Nephron (organoid): ENCODE data around the gene ADAR.
A peak's percentile ranks its signal among the peaks of the same experiment; 100 is the strongest.

Experiments used
- H3K27ac Mint-ChIP-seq, 3 experiments: 2 replicates each; pipeline ENCODE4 v1.8.0; 2020; ENCODE audit warnings: mixed read lengths in 3 of 3, mild to moderate bottlenecking in 2 of 3, moderate library complexity in 1 of 3
- H3K27me3 Mint-ChIP-seq: 2 replicates; pipeline ENCODE4 v1.8.0; 2021; ENCODE audit warnings: low read depth, mild to moderate bottlenecking, moderate library complexity, mixed read lengths
- H3K36me3 Mint-ChIP-seq: 2 replicates; pipeline ENCODE4 v1.8.0; 2020; ENCODE audit warnings: low read depth, mixed read lengths
- H3K4me1 Mint-ChIP-seq: 2 replicates; pipeline ENCODE4 v1.8.0; 2020; ENCODE audit warnings: mixed read lengths
- H3K4me3 Mint-ChIP-seq, 3 experiments: 2 replicates each; pipeline ENCODE4 v1.8.0; 2020; ENCODE audit warnings: mild to moderate bottlenecking in 3 of 3, mixed read lengths in 3 of 3, moderate library complexity in 2 of 3
- H3K9me3 Mint-ChIP-seq: 2 replicates; pipeline ENCODE4 v1.8.0; 2020; ENCODE audit warnings: mixed read lengths
- TF ChIP-seq, protein P1 (sequence below), 3 experiments: fragments of 200-600 bp; sonication (generic); IDR thresholded peaks; one replicate each; pipeline ENCODE4 v1.5.0; 2021; ENCODE audit warnings: antibody characterized with exemption in 3 of 3; ENCODE audit not compliant: unreplicated experiment in 3 of 3

The ADAR gene

DNA sequence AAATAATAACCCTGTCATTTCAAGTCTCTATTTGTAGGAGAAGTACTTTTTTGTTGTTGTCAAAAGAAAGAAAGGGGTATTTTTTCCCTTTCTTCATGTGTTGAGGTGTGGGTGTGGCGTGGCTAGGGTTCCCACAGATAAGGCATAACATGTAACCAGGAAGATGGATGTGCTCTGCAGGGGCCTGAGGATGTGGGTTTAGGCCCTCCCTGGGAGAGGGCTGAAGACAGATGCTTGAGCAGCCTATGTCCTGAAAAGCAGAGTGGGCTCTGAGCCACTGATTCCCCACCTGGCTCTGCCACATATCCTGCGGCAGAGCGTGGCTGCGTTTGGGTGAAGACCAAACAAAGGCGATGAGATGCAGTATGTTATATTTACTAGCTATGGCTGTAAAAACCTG is 13.9 kb upstream of the ADAR start:
- Mint-ChIP-seq H3K36me3 (peaks cover 15% of the 10 kb centered on the region), H3K9me3 (no peaks in the 10 kb centered on the region), H3K4me3 (peak overlapping the region in 1 of 3 experiments; percentile 24), H3K27ac (no peak overlapping the region), H3K4me1 (peaks cover 33% of the 10 kb centered on the region), H3K27me3 (no peaks in the 10 kb centered on the region)
- TF ChIP-seq, protein P1, sequence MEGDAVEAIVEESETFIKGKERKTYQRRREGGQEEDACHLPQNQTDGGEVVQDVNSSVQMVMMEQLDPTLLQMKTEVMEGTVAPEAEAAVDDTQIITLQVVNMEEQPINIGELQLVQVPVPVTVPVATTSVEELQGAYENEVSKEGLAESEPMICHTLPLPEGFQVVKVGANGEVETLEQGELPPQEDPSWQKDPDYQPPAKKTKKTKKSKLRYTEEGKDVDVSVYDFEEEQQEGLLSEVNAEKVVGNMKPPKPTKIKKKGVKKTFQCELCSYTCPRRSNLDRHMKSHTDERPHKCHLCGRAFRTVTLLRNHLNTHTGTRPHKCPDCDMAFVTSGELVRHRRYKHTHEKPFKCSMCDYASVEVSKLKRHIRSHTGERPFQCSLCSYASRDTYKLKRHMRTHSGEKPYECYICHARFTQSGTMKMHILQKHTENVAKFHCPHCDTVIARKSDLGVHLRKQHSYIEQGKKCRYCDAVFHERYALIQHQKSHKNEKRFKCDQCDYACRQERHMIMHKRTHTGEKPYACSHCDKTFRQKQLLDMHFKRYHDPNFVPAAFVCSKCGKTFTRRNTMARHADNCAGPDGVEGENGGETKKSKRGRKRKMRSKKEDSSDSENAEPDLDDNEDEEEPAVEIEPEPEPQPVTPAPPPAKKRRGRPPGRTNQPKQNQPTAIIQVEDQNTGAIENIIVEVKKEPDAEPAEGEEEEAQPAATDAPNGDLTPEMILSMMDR (IDR thresholded peaks at IDR 0.05; ENCODE audit: unreplicated experiment in 3 of 3) = no peak

DNA sequence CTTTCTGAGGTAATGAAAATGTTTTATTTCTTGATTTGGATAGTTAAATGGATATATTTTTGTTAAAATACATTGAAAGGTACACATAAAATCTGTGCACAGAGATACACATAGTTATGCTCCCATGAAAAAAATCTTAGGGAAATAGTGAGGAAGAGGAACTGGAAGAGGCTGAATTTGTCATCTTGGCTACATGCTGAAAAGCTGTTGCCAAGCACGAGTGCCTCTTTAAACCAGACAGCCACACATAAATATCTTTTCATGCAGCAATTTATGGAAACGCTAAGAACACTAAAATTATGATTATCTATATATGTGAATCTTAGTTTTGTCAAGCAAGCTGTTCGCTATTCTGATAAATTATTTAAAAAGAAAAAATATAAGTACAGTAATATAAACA is 12.8 kb upstream of the ADAR start:
- no peak overlapping the region for H3K27ac Mint-ChIP-seq
- peaks cover 4% of the 10 kb centered on the region for H3K27me3 Mint-ChIP-seq
- H3K4me1 Mint-ChIP-seq = peaks cover 25% of the 10 kb centered on the region
- no peaks in the 10 kb centered on the region for H3K9me3 Mint-ChIP-seq
- TF ChIP-seq, protein P1 (IDR thresholded peaks at IDR 0.05; ENCODE audit: unreplicated experiment in 3 of 3) = no peak
- H3K4me3 Mint-ChIP-seq = no peak overlapping the region
- H3K36me3 Mint-ChIP-seq = peaks cover 15% of the 10 kb centered on the region

DNA sequence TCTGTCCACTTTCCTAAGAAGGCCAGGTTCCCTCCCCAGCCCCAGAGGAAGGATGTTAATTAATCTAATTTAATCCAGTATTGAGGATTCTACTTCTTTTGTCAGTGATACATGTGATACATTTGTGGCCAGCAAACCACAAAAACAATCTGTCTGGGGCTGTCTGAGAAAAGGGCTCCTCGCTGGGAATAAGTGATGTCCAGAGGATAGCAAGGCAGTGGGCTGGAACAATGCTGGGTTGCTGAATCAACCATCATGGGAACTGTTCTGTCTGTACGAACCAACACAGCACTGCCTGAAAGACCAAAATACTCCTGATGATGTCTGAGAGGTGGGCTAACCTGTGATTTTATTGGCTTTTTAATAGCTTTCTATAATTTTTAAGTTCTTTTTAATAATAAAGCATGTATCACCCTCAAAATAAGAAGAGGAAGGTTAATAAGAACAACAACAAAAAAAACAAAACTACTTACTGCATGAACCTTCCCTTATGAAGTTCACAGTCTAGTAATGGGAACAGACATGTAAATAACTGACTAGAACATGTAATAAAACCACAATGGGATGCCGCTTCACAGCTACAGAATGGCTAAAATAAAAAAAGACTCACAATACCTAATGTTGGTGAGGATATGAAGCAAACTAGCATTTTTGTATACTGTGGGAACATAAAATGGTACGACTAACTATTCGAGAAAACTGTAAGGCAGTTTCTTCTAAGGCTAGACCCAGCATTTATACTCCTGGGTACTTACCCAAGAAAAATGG is 11.4 kb upstream of the ADAR start:
- no peaks in the 10 kb centered on the region for H3K9me3 Mint-ChIP-seq
- H3K27ac Mint-ChIP-seq = no peak overlapping the region
- TF ChIP-seq, protein P1 (IDR thresholded peaks at IDR 0.05; ENCODE audit: unreplicated experiment in 3 of 3) = no peak
- H3K4me3 Mint-ChIP-seq = no peak overlapping the region
- H3K4me1 Mint-ChIP-seq = peaks cover 14% of the 10 kb centered on the region
- peaks cover 4% of the 10 kb centered on the region for H3K27me3 Mint-ChIP-seq
- peaks cover 15% of the 10 kb centered on the region for H3K36me3 Mint-ChIP-seq

DNA sequence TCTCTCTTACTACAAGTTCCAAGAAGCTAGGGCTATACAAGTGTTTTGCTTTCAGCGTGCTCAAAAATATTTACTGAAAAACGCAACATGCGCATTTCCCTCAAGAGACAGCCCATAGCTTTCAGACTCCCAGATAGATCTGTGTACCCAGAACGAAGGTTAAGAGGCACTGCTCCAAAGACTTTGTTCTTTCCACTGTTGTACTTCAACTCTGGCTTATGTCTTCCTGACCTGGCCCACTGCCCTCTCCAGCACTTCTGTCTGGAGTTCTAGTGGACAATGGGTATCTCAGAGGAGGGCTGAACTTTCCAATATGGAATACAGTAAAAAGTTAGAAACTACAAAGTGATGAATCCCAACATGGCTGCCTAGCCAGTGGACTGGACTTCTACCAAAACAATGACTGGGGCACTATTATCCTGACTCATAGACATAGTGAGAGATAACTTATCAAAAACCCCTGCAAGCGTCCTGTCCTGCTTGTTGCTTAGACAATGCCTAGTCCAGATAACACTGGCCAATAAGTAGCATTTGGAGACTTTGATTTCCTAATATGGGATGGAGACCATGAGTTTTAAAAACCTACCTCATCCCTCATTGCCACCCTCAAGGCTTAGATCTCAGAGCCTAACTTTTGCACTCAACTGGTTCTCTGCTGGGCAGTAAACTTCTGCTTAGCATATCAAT is 8.8 kb upstream of the ADAR start:
- TF ChIP-seq, protein P1 (IDR thresholded peaks at IDR 0.05; ENCODE audit: unreplicated experiment in 3 of 3) = no peak
- Mint-ChIP-seq H3K27me3 (peaks cover 4% of the 10 kb centered on the region), H3K9me3 (no peaks in the 10 kb centered on the region), H3K4me3 (no peak overlapping the region), H3K27ac (no peak overlapping the region), H3K4me1 (peaks cover 7% of the 10 kb centered on the region), H3K36me3 (peaks cover 3% of the 10 kb centered on the region)

DNA sequence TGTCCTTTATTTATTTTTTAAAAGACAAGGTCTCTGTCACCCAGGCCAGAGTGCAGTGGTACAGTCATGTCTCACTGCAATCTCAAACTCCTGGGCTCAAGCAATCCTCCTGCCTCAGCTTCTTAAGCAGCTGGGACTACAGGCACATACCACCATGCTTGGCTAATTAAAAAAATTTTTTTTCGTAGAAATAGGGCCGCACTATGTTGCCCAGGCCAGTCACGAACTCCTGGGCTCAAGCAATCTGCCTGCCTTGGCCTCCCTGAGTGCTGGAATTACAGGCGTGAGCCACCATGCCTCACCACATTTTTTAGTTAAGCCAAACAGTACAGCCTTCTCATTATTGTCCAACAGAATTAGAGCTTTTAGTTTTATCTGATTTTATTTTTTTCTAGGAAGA is 7.4 kb upstream of the ADAR start:
- no peak overlapping the region for H3K4me3 Mint-ChIP-seq
- H3K36me3 Mint-ChIP-seq = peaks cover under 1% of the 10 kb centered on the region
- H3K27ac Mint-ChIP-seq = no peak overlapping the region
- no peaks in the 10 kb centered on the region for H3K9me3 Mint-ChIP-seq
- H3K27me3 Mint-ChIP-seq = peaks cover 4% of the 10 kb centered on the region
- peaks cover 14% of the 10 kb centered on the region for H3K4me1 Mint-ChIP-seq
- TF ChIP-seq, protein P1 (IDR thresholded peaks at IDR 0.05; ENCODE audit: unreplicated experiment in 3 of 3) = no peak
